Loucy (cell line): Measurements from ENCODE around the gene ASCL2.

Source experiments
- H2AFZ ChIP-seq: fragments of 200-600 bp; sonication (generic); 2 replicates; pipeline ENCODE4 v1.6.0; 2016; ENCODE audit warnings: antibody characterized with exemption, mild to moderate bottlenecking, low read length, moderate library complexity
- H3F3A ChIP-seq: fragments of 200-600 bp; 2 replicates; pipeline ENCODE4 v1.6.0; 2016; ENCODE audit warnings: antibody characterized with exemption, low read depth, mild to moderate bottlenecking
- H3K27me3 ChIP-seq: fragments of 200-600 bp; sonication (generic); 2 replicates; pipeline ENCODE4 v1.6.1; 2014; ENCODE audit warnings: low read length, mild to moderate bottlenecking; ENCODE audit not compliant: insufficient read depth, poor library complexity, severe bottlenecking
- H3K36me3 ChIP-seq: fragments of 200-600 bp; sonication (generic); 2 replicates; pipeline ENCODE4 v1.6.1; 2016; ENCODE audit warnings: low read length; ENCODE audit not compliant: insufficient read depth
- H3K4me1 ChIP-seq: fragments of 200-600 bp; sonication (generic); 2 replicates; pipeline ENCODE4 v1.5.1; 2014; ENCODE audit warnings: low read length, mild to moderate bottlenecking; ENCODE audit not compliant: insufficient read depth, poor library complexity, severe bottlenecking
- H3K4me2 ChIP-seq: fragments of 200-600 bp; sonication (generic); 2 replicates; pipeline ENCODE4 v1.6.0; 2014; ENCODE audit warnings: antibody characterized with exemption, low read length, low read depth, mild to moderate bottlenecking; ENCODE audit not compliant: poor library complexity, severe bottlenecking
- H3K4me3 ChIP-seq: fragments of 200-600 bp; sonication (generic); 2 replicates; pipeline ENCODE4 v1.5.1; 2014; ENCODE audit warnings: low read length, mild to moderate bottlenecking, mixed read lengths; ENCODE audit not compliant: poor library complexity, severe bottlenecking
- H3K79me2 ChIP-seq: fragments of 200-600 bp; sonication (generic); 2 replicates; pipeline ENCODE4 v1.6.1; 2014; ENCODE audit warnings: low read length; ENCODE audit not compliant: insufficient read depth
- H3K9ac ChIP-seq: fragments of 200-600 bp; sonication (generic); 2 replicates; pipeline ENCODE4 v1.6.0; 2014; ENCODE audit warnings: mild to moderate bottlenecking, low read depth, low read length, moderate library complexity; ENCODE audit not compliant: poor library complexity, severe bottlenecking
- H3K9me2 ChIP-seq: fragments of 200-600 bp; sonication (generic); replicated peaks from 2 replicates; pipeline ENCODE4 v1.6.1; 2016; ENCODE audit warnings: low read depth, low read length, mixed read lengths
- H3K9me3 ChIP-seq: fragments of 200-600 bp; sonication (generic); 2 replicates; pipeline ENCODE4 v1.6.1; 2014; ENCODE audit warnings: mild to moderate bottlenecking, antibody characterized with exemption, low read length, low read depth; ENCODE audit not compliant: insufficient read depth
- H4K20me1 ChIP-seq: fragments of 200-600 bp; sonication (generic); 2 replicates; pipeline ENCODE4 v1.6.0; 2014; ENCODE audit warnings: antibody characterized with exemption, low read length, mild to moderate bottlenecking; ENCODE audit not compliant: insufficient read depth, poor library complexity, severe bottlenecking
- EZH2phosphoT487 ChIP-seq: fragments of 200-600 bp; IDR thresholded peaks from 2 replicates; pipeline ENCODE4 v1.6.1; 2018; ENCODE audit warnings: antibody characterized with exemption, mild to moderate bottlenecking, moderate library complexity, borderline replicate concordance
- TF ChIP-seq, protein P1 (sequence below): fragments of 200-600 bp; sonication (generic); conservative IDR thresholded peaks from 2 replicates; pipeline ENCODE4 v1.5.1; 2014; ENCODE audit warnings: mild to moderate bottlenecking, antibody characterized with exemption, low read length

ASCL2 gene

DNA sequence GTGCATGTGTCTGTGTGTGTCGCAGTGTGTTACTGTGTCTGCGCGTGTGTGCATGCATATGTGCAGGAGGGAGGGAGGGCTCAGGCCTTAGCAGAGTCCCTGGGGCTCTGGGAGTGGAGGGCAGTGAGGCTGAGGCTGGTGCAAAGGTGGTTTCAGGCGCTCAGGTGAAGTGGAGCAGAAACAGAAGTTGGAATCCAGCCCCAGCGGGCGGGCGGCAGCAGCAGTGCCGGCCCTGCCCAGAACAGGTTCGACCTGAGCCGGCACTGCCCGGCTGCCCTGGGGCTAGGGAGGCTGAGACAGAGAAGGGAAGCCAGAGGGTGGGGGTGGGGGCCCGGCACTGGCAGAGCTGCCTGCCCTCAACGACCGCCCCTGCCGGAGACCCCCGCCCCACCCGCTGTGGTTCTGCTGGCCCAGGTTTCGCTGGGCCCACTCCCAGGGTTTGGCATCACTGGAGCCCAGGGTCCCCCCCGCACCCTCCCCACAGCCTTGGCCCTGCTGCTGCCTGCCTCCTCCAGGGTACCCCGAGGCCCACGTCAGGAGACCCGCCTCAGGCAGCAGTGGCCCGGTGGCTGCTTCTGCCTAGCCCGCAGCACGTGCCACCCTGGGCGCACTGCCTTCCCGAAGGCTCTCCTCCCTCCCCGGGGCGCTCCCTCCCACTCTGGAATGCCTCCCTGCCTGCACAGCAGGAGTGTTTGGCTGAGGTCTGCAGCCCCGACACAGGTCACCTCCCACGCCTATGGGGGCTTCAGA, 13.3 kb downstream of the ASCL2 start:
- Histone ChIP-seq H3K4me2 (no peak overlapping the region), H3K36me3 (no peaks in the 10 kb centered on the region)

DNA sequence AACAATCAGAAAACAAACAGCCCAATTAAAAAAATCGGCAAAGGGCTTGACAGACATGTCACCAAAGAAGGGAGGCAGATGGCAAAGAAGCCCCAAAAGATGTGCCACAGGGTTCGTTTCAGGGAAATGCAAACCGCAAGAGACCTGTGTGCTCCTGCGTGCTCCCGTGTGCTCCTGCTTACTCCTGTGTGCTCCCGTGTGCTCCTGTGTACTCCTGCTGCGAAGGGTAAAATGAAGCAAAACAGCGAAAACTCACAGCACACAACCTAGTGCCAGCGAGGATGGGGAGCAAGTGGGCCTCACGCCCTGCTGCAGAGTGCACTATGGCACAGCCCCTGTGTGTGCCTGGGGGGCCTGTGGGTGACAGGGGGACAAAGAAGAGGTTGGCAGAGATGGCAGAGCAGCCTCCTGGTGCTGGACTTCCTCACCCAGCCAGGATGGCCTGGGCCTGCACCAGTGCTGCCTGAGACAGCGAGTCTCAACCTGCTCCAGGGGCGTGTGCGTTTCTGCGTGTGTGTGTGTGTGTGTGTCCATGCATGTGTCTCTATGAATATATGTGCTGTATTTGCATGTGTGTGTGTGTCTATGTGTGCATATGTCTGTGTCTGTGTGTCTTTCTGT, 14.0 kb downstream of the ASCL2 start:
- H3K36me3 ChIP-seq: no peaks in the 10 kb centered on the region

More for the DNA sequence above, 13.3 kb downstream of the ASCL2 start:
- no peaks in the 10 kb centered on the region for H3F3A ChIP-seq
- H3K9ac ChIP-seq: no peak overlapping the region
- H4K20me1 ChIP-seq: no peaks in the 10 kb centered on the region
- H3K9me3 ChIP-seq: no peaks in the 10 kb centered on the region
- H3K27me3 ChIP-seq: no peaks in the 10 kb centered on the region
- H3K4me1 ChIP-seq: no peaks in the 10 kb centered on the region
- TF ChIP-seq, protein P1, sequence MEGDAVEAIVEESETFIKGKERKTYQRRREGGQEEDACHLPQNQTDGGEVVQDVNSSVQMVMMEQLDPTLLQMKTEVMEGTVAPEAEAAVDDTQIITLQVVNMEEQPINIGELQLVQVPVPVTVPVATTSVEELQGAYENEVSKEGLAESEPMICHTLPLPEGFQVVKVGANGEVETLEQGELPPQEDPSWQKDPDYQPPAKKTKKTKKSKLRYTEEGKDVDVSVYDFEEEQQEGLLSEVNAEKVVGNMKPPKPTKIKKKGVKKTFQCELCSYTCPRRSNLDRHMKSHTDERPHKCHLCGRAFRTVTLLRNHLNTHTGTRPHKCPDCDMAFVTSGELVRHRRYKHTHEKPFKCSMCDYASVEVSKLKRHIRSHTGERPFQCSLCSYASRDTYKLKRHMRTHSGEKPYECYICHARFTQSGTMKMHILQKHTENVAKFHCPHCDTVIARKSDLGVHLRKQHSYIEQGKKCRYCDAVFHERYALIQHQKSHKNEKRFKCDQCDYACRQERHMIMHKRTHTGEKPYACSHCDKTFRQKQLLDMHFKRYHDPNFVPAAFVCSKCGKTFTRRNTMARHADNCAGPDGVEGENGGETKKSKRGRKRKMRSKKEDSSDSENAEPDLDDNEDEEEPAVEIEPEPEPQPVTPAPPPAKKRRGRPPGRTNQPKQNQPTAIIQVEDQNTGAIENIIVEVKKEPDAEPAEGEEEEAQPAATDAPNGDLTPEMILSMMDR: no peak
- TF ChIP-seq EZH2phosphoT487: no peak
- no peaks in the 10 kb centered on the region for H3K9me2 ChIP-seq
- H3K79me2 ChIP-seq: no peaks in the 10 kb centered on the region
- no peak overlapping the region for H3K4me3 ChIP-seq
- H2AFZ ChIP-seq: no peak overlapping the region

DNA sequence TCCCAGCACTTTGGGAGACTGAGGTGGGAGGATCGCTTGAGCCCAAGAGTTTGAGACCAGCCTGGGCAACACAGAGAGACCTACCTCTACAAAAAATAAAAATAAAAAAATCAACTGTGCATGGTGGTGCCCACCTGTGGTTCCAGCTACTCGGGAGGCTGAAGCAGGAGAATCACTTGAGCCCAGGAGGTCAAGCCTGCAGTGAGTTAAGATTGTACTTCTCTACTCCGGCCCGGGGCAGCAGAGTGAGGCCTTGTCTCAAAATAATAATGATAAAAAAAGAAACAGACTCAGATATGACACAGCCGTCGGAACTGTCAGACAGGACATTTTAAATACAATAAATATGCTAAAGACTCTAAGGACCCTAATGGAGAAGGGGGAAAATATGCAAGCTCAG, 18.4 kb downstream of the ASCL2 start:
- Histone ChIP-seq H3K4me1 (no peaks in the 10 kb centered on the region), H3K9ac (no peak overlapping the region), H3K27me3 (no peaks in the 10 kb centered on the region), H4K20me1 (no peaks in the 10 kb centered on the region), H3K79me2 (no peaks in the 10 kb centered on the region), H3K9me3 (no peaks in the 10 kb centered on the region), H3K9me2 (no peaks in the 10 kb centered on the region), H3K36me3 (no peaks in the 10 kb centered on the region), H3K4me3 (no peak overlapping the region), H3F3A (no peaks in the 10 kb centered on the region), H2AFZ (no peak overlapping the region), H3K4me2 (no peak overlapping the region)
- TF ChIP-seq, protein P1: no peak
- no peak for TF ChIP-seq EZH2phosphoT487

More for the DNA sequence above, 14.0 kb downstream of the ASCL2 start:
- Histone ChIP-seq H3K27me3 (no peaks in the 10 kb centered on the region), H3K9me3 (no peaks in the 10 kb centered on the region), H3K4me1 (no peaks in the 10 kb centered on the region), H3K9me2 (no peaks in the 10 kb centered on the region), H3K4me3 (no peak overlapping the region), H3K4me2 (no peak overlapping the region), H2AFZ (no peak overlapping the region), H3K9ac (no peak overlapping the region), H4K20me1 (no peaks in the 10 kb centered on the region), H3F3A (no peaks in the 10 kb centered on the region), H3K79me2 (no peaks in the 10 kb centered on the region)
- TF ChIP-seq, protein P1: no peak
- TF ChIP-seq EZH2phosphoT487: no peak
